ENCODE results near the gene MYT1.

DNA sequence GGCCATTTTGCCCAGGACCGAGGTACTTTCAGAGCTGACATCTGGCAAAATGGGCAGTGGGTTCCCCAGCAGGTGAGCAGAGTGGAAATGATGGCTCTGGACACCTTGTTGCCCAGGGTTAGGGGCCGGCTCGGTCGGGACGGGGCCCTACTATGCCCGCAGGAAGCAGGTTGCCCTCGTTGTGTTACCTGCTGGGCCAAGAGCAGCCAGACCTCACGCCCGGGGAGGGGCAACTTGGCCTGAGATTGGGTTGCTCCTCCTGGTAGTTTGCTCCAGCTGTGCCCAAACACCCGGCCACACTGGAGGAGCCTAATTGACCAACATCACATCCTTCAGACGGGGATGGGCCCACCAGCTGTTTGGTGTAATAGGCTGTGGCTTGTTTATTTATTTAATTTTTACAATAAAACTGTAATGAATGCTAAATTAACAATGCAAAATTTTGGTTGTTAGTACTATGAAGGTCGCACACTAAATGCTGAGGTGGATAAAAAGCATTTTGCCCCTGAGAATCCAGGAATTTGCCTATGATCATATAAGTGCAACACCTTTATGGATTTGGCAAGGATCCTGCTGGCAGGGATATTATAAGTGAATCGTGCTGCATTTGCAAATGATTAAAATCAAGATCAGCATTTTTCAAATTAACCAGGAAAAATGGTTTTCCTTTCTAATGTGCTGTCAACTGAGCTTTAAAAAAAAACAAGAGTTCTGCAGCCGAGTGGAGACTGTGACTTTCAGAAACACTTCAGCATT, 64.7 kb downstream of the MYT1 start:
- TF ChIP-seq YY1 (IDR thresholded peaks at IDR 0.05; ENCODE audit: insufficient read depth, insufficient read length) (no peak), ZNF274 (IDR thresholded peaks at IDR 0.05; ENCODE audit: low read depth, low read length) (no peak), SUZ12 (IDR thresholded peaks at IDR 0.05; ENCODE audit: extremely low read depth, insufficient read depth, insufficient read length) (no peak)
